Ovary (tissue), 9 donors: ENCODE measurements around the gene CTNND2. TPM values are rescaled to one million over a fixed set of nuclear protein-coding genes. Genes with fewer than 3 reads are reported as not detected.

Source experiments
- DNase-seq, 5 donors: peaks; one replicate each; pipeline ENCODE4 v3.0.0-alpha.2; 2019 to 2020
- H3K27ac ChIP-seq, 2 donors: fragments of 200-600 bp; one replicate each; pipeline versions ENCODE4 v1.5.1 to v1.8.0; 2019 to 2022
- H3K27me3 ChIP-seq: fragments of 200-600 bp; one replicate; pipeline ENCODE4 v1.8.0; 2022
- H3K36me3 ChIP-seq: fragments of 200-600 bp; sonication (generic); one replicate; pipeline ENCODE4 v1.5.1; 2019
- H3K4me1 ChIP-seq: one replicate; pipeline ENCODE4 v1.8.1; 2013; ENCODE audit warnings: mild to moderate bottlenecking, moderate library complexity; ENCODE audit not compliant: insufficient read depth
- H3K4me3 ChIP-seq: fragments of 200-600 bp; sonication (generic); one replicate; pipeline ENCODE4 v1.5.1; 2017
- H3K9me3 ChIP-seq, 2 donors: fragments of 200-600 bp in 1 of 2; sonication (generic) in 1 of 2; one replicate each; pipeline versions ENCODE4 v1.5.1 to v1.8.1; 2013 to 2019; ENCODE audit warnings: mild to moderate bottlenecking in 1 of 2, moderate library complexity in 1 of 2
- CTCF ChIP-seq, 3 donors: fragments of 450-650 bp in 2 of 3; fragments of 200-600 bp in 1 of 3; IDR thresholded peaks; one replicate each; pipeline versions ENCODE4 v1.5.1 to v1.8.0; 2016 to 2022; ENCODE audit warnings: antibody characterized with exemption in 3 of 3, mild to moderate bottlenecking in 1 of 3
- EP300 ChIP-seq: sonication (generic); formaldehyde crosslinking; IDR thresholded peaks from one replicate; pipeline ENCODE4 v1.6.1; 2017; ENCODE audit warnings: antibody characterized with exemption
- POLR2A ChIP-seq: fragments of 450-650 bp; IDR thresholded peaks from one replicate; pipeline ENCODE4 v1.6.1; 2017; ENCODE audit warnings: antibody characterized with exemption, mild to moderate bottlenecking, moderate library complexity
- WGBS, 3 donors: extraction: QIAGEN DNeasy Blood & Tissue Kit in 1 of 3; methylation state at CpG; one replicate each; pipeline versions ENCODE4 v1.1.5 to v1.1.7; 2013 to 2017; 5-methylcytosine and 5-hydroxymethylcytosine counted together
- intact Hi-C, 4 donors: fragments of 100-400 bp; cut with DNase I; formaldehyde crosslinking; loops; one replicate each; pipeline versions ENCODE4 v1.11.0 to v1.15.1; 2022 to 2023
- polyA plus RNA-seq, 2 donors: library from polyadenylated mRNA; stranded (reverse); fragments of 200-250 nt in 1 of 2; fragments of 350-450 nt in 1 of 2; fragmentation: Illumina TruSeq in 1 of 2; extraction: RNeasy Lipid Tissue Mini Kit (QIAGEN cat#74804) in 1 of 2; gene quantifications; one replicate each; pipeline ENCODE4 v1.2.3, GENCODE V29; 2013 to 2014
- total RNA-seq, 7 donors: library from RNA; depleted of rRNA in 2 of 7; stranded (reverse); fragments of >200 nt in 2 of 7; fragmentation: NEBNext Ultra II Directional in 3 of 7; extraction: Animal tissue kit (Norgen Biotek cat#: 25700) in 3 of 7; gene quantifications; one replicate each; pipeline versions ENCODE4 v1.1.0 to v1.2.4, GENCODE V29; 2016 to 2023
- donor health status: DM: no; HTN: no; CAD: no; lungs with moderate emphysema.
- donor health status: DM: no; HTN: no; CAD: no.
- donor health status: Bipolar disorder and iron deficiency.
- donor health status: DM: yes; HTN: yes; CAD: no.
- donor health status: DM: no; HTN: no; CAD: no.
- donor health status: DM: yes; HTN: yes; CAD: no.

The CTNND2 gene
- total and polyA plus RNA-seq, 9 donors, result 0.52 to 13.2 (median 2.3) TPM

GRCh38 chr5:11504886-11505193 is 399.4 kb downstream of the CTNND2 start:
- Histone ChIP-seq H3K9me3 (no peaks in the 10 kb centered on the region), H3K4me3 (no peak overlapping the region), H3K27ac (no peak overlapping the region), H3K4me1 (no peaks in the 10 kb centered on the region), H3K27me3 (no peaks in the 10 kb centered on the region), H3K36me3 (no peaks in the 10 kb centered on the region)
- 23 to 43% (median 26%) methylated on average over 3 of the region's 3 CpGs for WGBS, 3 donors
- no peak for DNase-seq
- intact Hi-C loops, result loop anchor here in 1 of 4 donors (10.0 kb wide), 1 partner anchor 810 kb away; no protein-coding TSS in a partner anchor
- TF ChIP-seq CTCF (IDR thresholded peaks at IDR 0.05), result no peak
- no peak for TF ChIP-seq EP300
- no peak for TF ChIP-seq POLR2A

GRCh38 chr5:11504065-11504885 is 400.0 kb downstream of the CTNND2 start:
- WGBS, 3 donors, result 87 to 90% (median 89%) methylated on average over 12 of the region's 12 CpGs
- TF ChIP-seq CTCF (IDR thresholded peaks at IDR 0.05) (no peak), EP300 (no peak), POLR2A (no peak)
- Histone ChIP-seq H3K9me3 (no peaks in the 10 kb centered on the region), H3K27ac (no peak overlapping the region), H3K36me3 (no peaks in the 10 kb centered on the region), H3K27me3 (no peaks in the 10 kb centered on the region), H3K4me1 (no peaks in the 10 kb centered on the region), H3K4me3 (no peak overlapping the region)
- DNase-seq, result no peak
- intact Hi-C loops, result loop anchor here in 1 of 4 donors (10.0 kb wide), 1 partner anchor 809 kb away; no protein-coding TSS in a partner anchor

- no peak overlapping the region for H3K4me3 ChIP-seq
- intact Hi-C loops, result loop anchor here in 1 of 4 donors (10.0 kb wide), 1 partner anchor 808 kb away; no protein-coding TSS in a partner anchor
- no peak for DNase-seq
- no peaks in the 10 kb centered on the region for H3K36me3 ChIP-seq
- WGBS, 3 donors, result 95 to 98% (median 96%) methylated on average over 2 of the region's 2 CpGs
- H3K27ac ChIP-seq, result no peak overlapping the region
- TF ChIP-seq CTCF (IDR thresholded peaks at IDR 0.05) (no peak), EP300 (no peak), POLR2A (no peak)
- H3K27me3 ChIP-seq, result no peaks in the 10 kb centered on the region
- no peaks in the 10 kb centered on the region for H3K9me3 ChIP-seq
- H3K4me1 ChIP-seq, result no peaks in the 10 kb centered on the region
These were observed 401.5 kb downstream of the CTNND2 start for GRCh38 chr5:11502783-11503182.

GRCh38 chr5:11497651-11498050 is 406.6 kb downstream of the CTNND2 start:
- Histone ChIP-seq H3K27ac (no peak overlapping the region), H3K4me1 (no peaks in the 10 kb centered on the region), H3K36me3 (no peaks in the 10 kb centered on the region), H3K27me3 (no peaks in the 10 kb centered on the region), H3K9me3 (no peaks in the 10 kb centered on the region), H3K4me3 (no peak overlapping the region)
- TF ChIP-seq POLR2A (no peak), EP300 (no peak), CTCF (IDR thresholded peaks at IDR 0.05) (no peak)
- intact Hi-C loops, result loop anchor here in 3 of 4 donors (10.0 kb wide), 1 partner anchor 233 kb away; no protein-coding TSS in a partner anchor
- WGBS, 3 donors, result 76 to 90% (median 88%) methylated on average over 1 of the region's 1 CpG
- no peak for DNase-seq
